ENCODE measurements around the gene MSANTD3.

GRCh38 chr9:100499460-100499859 lies 72.5 kb downstream of the MSANTD3 start:
- TF ChIP-seq POLR2A (IDR thresholded peaks at IDR 0.05): no peak
- TF ChIP-seq CTCF (IDR thresholded peaks at IDR 0.05): no peak
